ENCODE results near the gene ZNF532.

Gene ZNF532

GRCh38 chr18:58983260-58984155 lies 118.8 kb downstream of the ZNF532 start:
- no peaks in the 10 kb centered on the region for H3K27me3 ChIP-seq (replicated peaks; ENCODE audit: insufficient read depth, low read length)
- no peak for DNase-seq
- H3K9ac ChIP-seq (ENCODE audit: low read length) = no peak overlapping the region
- H3K9me3 ChIP-seq (replicated peaks; ENCODE audit: insufficient read depth, low read length) = no peaks in the 10 kb centered on the region
- no peak overlapping the region for H3K4me3 ChIP-seq (ENCODE audit: low read length)
- TF ChIP-seq EZH2phosphoT487 (IDR thresholded peaks at IDR 0.05; ENCODE audit: low read length) (no peak), EZH2 (optimal IDR thresholded peaks at IDR 0.05; ENCODE audit: low read depth, low read length) (no peak)
- TF ChIP-seq, protein P1, sequence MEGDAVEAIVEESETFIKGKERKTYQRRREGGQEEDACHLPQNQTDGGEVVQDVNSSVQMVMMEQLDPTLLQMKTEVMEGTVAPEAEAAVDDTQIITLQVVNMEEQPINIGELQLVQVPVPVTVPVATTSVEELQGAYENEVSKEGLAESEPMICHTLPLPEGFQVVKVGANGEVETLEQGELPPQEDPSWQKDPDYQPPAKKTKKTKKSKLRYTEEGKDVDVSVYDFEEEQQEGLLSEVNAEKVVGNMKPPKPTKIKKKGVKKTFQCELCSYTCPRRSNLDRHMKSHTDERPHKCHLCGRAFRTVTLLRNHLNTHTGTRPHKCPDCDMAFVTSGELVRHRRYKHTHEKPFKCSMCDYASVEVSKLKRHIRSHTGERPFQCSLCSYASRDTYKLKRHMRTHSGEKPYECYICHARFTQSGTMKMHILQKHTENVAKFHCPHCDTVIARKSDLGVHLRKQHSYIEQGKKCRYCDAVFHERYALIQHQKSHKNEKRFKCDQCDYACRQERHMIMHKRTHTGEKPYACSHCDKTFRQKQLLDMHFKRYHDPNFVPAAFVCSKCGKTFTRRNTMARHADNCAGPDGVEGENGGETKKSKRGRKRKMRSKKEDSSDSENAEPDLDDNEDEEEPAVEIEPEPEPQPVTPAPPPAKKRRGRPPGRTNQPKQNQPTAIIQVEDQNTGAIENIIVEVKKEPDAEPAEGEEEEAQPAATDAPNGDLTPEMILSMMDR (IDR thresholded peaks at IDR 0.05; ENCODE audit: low read length) = no peak
- H4K20me1 ChIP-seq (ENCODE audit: insufficient read depth, low read length) = no peaks in the 10 kb centered on the region
- no peaks in the 10 kb centered on the region for H3K79me2 ChIP-seq (ENCODE audit: low read length)
- no peaks in the 10 kb centered on the region for H3K9me2 ChIP-seq (replicated peaks; ENCODE audit: insufficient read depth, low read length)
- H3K27ac ChIP-seq (ENCODE audit: low read length) = no peak overlapping the region
- H3K4me1 ChIP-seq (ENCODE audit: low read length) = no peaks in the 10 kb centered on the region
- H3K36me3 ChIP-seq (replicated peaks; ENCODE audit: insufficient read depth, low read length) = no peaks in the 10 kb centered on the region
- H3F3A ChIP-seq (ENCODE audit: insufficient read depth, low read length) = no peaks in the 10 kb centered on the region
- no peak overlapping the region for H2AFZ ChIP-seq (ENCODE audit: low read length)
- H3K4me2 ChIP-seq (ENCODE audit: low read depth, low read length) = no peak overlapping the region

DNA sequence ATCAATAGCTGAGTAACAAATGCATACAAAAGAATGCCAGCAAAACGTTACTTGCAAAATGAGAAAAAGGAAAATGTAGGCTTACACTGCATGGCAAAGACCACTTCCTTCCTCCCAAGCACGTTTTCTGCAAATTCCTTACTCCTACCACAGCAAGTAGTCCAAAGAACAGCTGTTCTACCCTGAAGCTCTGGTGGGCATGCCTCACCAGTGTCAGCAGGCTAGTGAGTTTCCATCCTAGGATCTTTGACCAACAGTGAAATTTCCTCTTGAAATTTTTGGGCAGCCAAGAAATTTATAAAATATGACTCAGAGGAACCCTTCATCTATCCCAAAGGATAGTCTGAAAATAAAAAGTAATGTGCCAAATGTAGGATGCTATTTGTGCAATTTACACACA lies 123.9 kb downstream of the ZNF532 start:
- Histone ChIP-seq H3K27me3 (replicated peaks; ENCODE audit: insufficient read depth, low read length) (no peaks in the 10 kb centered on the region), H3K9me3 (replicated peaks; ENCODE audit: insufficient read depth, low read length) (no peaks in the 10 kb centered on the region), H4K20me1 (ENCODE audit: insufficient read depth, low read length) (no peaks in the 10 kb centered on the region), H3F3A (ENCODE audit: insufficient read depth, low read length) (no peaks in the 10 kb centered on the region), H3K4me1 (ENCODE audit: low read length) (peaks cover 25% of the 10 kb centered on the region), H3K9me2 (replicated peaks; ENCODE audit: insufficient read depth, low read length) (no peaks in the 10 kb centered on the region), H3K36me3 (replicated peaks; ENCODE audit: insufficient read depth, low read length) (no peaks in the 10 kb centered on the region), H2AFZ (ENCODE audit: low read length) (no peak overlapping the region), H3K79me2 (ENCODE audit: low read length) (no peaks in the 10 kb centered on the region), H3K4me2 (ENCODE audit: low read depth, low read length) (no peak overlapping the region), H3K9ac (ENCODE audit: low read length) (no peak overlapping the region), H3K27ac (ENCODE audit: low read length) (no peak overlapping the region), H3K4me3 (ENCODE audit: low read length) (no peak overlapping the region)
- no peak for DNase-seq
- TF ChIP-seq, protein P1 (IDR thresholded peaks at IDR 0.05; ENCODE audit: low read length) = no peak
- TF ChIP-seq EZH2 (optimal IDR thresholded peaks at IDR 0.05; ENCODE audit: low read depth, low read length) = no peak
- no peak for TF ChIP-seq EZH2phosphoT487 (IDR thresholded peaks at IDR 0.05; ENCODE audit: low read length)

GRCh38 chr18:58989184-58989759 lies 124.6 kb downstream of the ZNF532 start:
- H3K79me2 ChIP-seq (ENCODE audit: low read length) = no peaks in the 10 kb centered on the region
- no peak overlapping the region for H3K4me3 ChIP-seq (ENCODE audit: low read length)
- H3K4me1 ChIP-seq (ENCODE audit: low read length) = peaks cover 29% of the 10 kb centered on the region
- no peak for TF ChIP-seq EZH2 (optimal IDR thresholded peaks at IDR 0.05; ENCODE audit: low read depth, low read length)
- TF ChIP-seq, protein P1 (IDR thresholded peaks at IDR 0.05; ENCODE audit: low read length) = no peak
- no peak for TF ChIP-seq EZH2phosphoT487 (IDR thresholded peaks at IDR 0.05; ENCODE audit: low read length)
- H3K9ac ChIP-seq (ENCODE audit: low read length) = no peak overlapping the region
- no peaks in the 10 kb centered on the region for H3K27me3 ChIP-seq (replicated peaks; ENCODE audit: insufficient read depth, low read length)
- no peaks in the 10 kb centered on the region for H4K20me1 ChIP-seq (ENCODE audit: insufficient read depth, low read length)
- no peaks in the 10 kb centered on the region for H3K9me2 ChIP-seq (replicated peaks; ENCODE audit: insufficient read depth, low read length)
- H3K4me2 ChIP-seq (ENCODE audit: low read depth, low read length) = no peak overlapping the region
- no peak overlapping the region for H2AFZ ChIP-seq (ENCODE audit: low read length)
- no peaks in the 10 kb centered on the region for H3K36me3 ChIP-seq (replicated peaks; ENCODE audit: insufficient read depth, low read length)
- DNase-seq = no peak
- no peak overlapping the region for H3K27ac ChIP-seq (ENCODE audit: low read length)
- H3K9me3 ChIP-seq (replicated peaks; ENCODE audit: insufficient read depth, low read length) = no peaks in the 10 kb centered on the region
- H3F3A ChIP-seq (ENCODE audit: insufficient read depth, low read length) = no peaks in the 10 kb centered on the region
